Body of pancreas (tissue), 4 donors: ENCODE results near the gene UPF2. TPM values are rescaled to one million over a fixed set of nuclear protein-coding genes. Genes with fewer than 3 reads are reported as not detected.

ENCODE experiments used
- ATAC-seq: fragments of 150-250 bp; one replicate; pipeline ENCODE4 v1.9.1; 2016
- DNase-seq, 4 donors: peaks; one replicate each; pipeline ENCODE4 v3.0.0-alpha.2; 2019
- H3K27ac ChIP-seq, 4 donors: fragments of 200-600 bp; sonication (generic); 1 replicate in 3 of 4; 2 replicates in 1 of 4; pipeline versions ENCODE4 v1.5.1 to v1.6.1; 2016 to 2019; ENCODE audit warnings: mild to moderate bottlenecking in 1 of 4, mixed read lengths in 1 of 4, moderate library complexity in 1 of 4
- H3K27me3 ChIP-seq, 2 donors: fragments of 200-600 bp; sonication (generic); one replicate each; pipeline ENCODE4 v1.6.0; 2016; ENCODE audit warnings: mild to moderate bottlenecking in 1 of 2
- H3K36me3 ChIP-seq, 2 donors: fragments of 200-600 bp; sonication (generic); replicated peaks in 1 of 2; 2 replicates each; pipeline ENCODE4 v1.5.1; 2016; ENCODE audit warnings: low read depth in 2 of 2; ENCODE audit not compliant: insufficient read depth in 1 of 2
- H3K4me1 ChIP-seq: fragments of 200-600 bp; sonication (generic); one replicate; pipeline ENCODE4 v1.6.0; 2016
- H3K4me3 ChIP-seq, 2 donors: fragments of 200-600 bp; sonication (generic); 1 replicate in 1 of 2; 2 replicates in 1 of 2; pipeline ENCODE4 v1.5.1; 2016 to 2019
- H3K9me3 ChIP-seq, 3 donors: fragments of 200-600 bp; sonication (generic); 1 replicate in 2 of 3; 2 replicates in 1 of 3; pipeline ENCODE4 v1.5.1; 2016
- CTCF ChIP-seq, 7 experiments: fragments of 450-650 bp in 4 of 7; fragments of 200-600 bp in 3 of 7; sonication (generic) in 3 of 7; IDR thresholded peaks; one replicate each; pipeline ENCODE4 v1.5.1; 2016 to 2019; ENCODE audit warnings: antibody characterized with exemption in 7 of 7
- POLR2A ChIP-seq, 3 donors: fragments of 450-650 bp; IDR thresholded peaks; one replicate each; pipeline ENCODE4 v1.6.1; 2016; ENCODE audit warnings: antibody characterized with exemption in 3 of 3, mild to moderate bottlenecking in 2 of 3
- WGBS, 2 donors: methylation state at CpG; one replicate each; pipeline ENCODE4 v1.1.5; 2017; 5-methylcytosine and 5-hydroxymethylcytosine counted together
- intact Hi-C: fragments of 100-400 bp; cut with DNase I; formaldehyde crosslinking; loops from one replicate; pipeline ENCODE4 v1.15.1; 2023
- small RNA-seq: library from RNA; depleted of rRNA; stranded (forward); fragments of <200 nt; gene quantifications from one replicate; pipeline ENCODE3, GENCODE V24; 2016
- total RNA-seq, 2 donors: library from RNA; depleted of rRNA; stranded (reverse); fragments of >200 nt; gene quantifications; one replicate each; pipeline ENCODE4 v1.1.0, GENCODE V29; 2016

Gene UPF2
- total RNA-seq, 2 donors from 2014 or later, result 11.2 to 16.9 TPM

DNA sequence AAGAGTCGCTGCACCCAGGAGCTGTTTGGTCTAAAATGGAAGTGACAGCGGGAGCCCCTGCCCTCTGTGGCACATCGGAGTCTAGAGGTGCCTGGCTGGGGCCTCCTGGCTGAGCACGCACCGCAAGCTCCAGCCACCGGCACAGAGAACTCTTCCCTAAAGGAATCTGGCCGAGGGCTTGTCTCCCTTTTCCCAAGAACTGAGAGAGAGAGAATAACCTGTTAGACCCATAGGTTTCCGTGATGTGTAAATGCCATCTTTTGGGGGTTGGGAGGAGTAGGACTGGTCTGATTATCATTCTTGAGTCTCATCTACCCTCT, 172.2 kb downstream of the UPF2 start:
- intact Hi-C loops, result no loop called here
- 88 to 95% methylated on average over 6 to 8 of the region's 8 CpGs for WGBS, 2 donors
- peaks cover 14% of the 10 kb centered on the region for H3K4me1 ChIP-seq
- H3K27ac ChIP-seq, result no peak overlapping the region
- TF ChIP-seq CTCF (IDR thresholded peaks at IDR 0.05), result no peak
- TF ChIP-seq POLR2A (IDR thresholded peaks at IDR 0.05), result no peak
- no peaks in the 10 kb centered on the region for H3K9me3 ChIP-seq
- DNase-seq (no peak), ATAC-seq (no peak)
- peaks cover 0 to 2% of the 10 kb centered on the region in 2 donors for H3K36me3 ChIP-seq
- H3K4me3 ChIP-seq, result no peak overlapping the region
- no peaks in the 10 kb centered on the region for H3K27me3 ChIP-seq

Small RNAs within 50 kb of the gene (small RNA-seq; reads per million reads assigned to genes)
- gene RNU6-1095P, result not detected

Other genes with a start within 250 kb of the UPF2 start
- 10 to 100 TPM; 29.3 to 58.3 TPM for gene PROSER2, start 219.5 kb downstream of the UPF2 start, total RNA-seq
- 10 to 100 TPM; 20.8 to 36.6 TPM for gene DHTKD1, start 26.1 kb upstream of the UPF2 start, total RNA-seq
- 1 to 10 TPM in 1 of 2 donors, under 1 TPM in 1; 0.66 to 4.2 TPM for gene SEC61A2, start 86.9 kb upstream of the UPF2 start, total RNA-seq
- gene NUDT5, start 153.1 kb upstream of the UPF2 start, total RNA-seq, result 10 to 100 TPM; 20.8 to 33.6 TPM
- gene CDC123, start 153.4 kb upstream of the UPF2 start, total RNA-seq, result 10 to 100 TPM; 28.3 to 38.2 TPM